ENCODE data around the gene SERPINA1. TPM values are rescaled to one million over a fixed set of nuclear protein-coding genes. Genes with fewer than 3 reads are reported as not detected.
"Not testable (repeated sequence)": the region's sequence is repeated elsewhere in the genome, so short reads cannot be mapped to it uniquely, and the experiment has no call there.

SERPINA1 gene
- total RNA-seq, 6 experiments from 2014 or later, result 0.07 to 0.40 (median 0.17) TPM; not detected in 3

DNA sequence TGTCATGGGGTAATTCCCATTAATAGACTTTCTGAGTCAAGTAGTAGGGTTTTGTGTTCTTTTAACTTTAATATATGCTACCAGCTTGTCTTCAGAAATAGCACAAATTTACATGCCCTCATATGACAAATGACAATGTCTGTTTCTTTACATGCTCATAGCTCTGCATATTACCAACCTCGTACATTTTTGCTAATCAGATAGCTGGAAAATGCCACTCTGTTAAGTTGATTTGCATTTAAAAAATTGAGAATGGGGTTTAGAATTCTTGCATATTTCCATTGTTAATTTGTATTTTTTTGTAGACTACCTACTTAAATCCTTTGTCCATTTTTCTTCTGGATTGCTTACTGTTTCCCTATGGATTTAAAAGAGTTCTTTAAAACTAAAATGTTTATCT lies 31.2 kb downstream of the SERPINA1 start:
- H3K9me3 Mint-ChIP-seq, result peaks cover 4% of the 10 kb centered on the region; the same call in 1 of the 2 replicates
- H3K36me3 Mint-ChIP-seq (ENCODE audit: low read depth), result no peaks in the 10 kb centered on the region
- TF ChIP-seq, protein P1, sequence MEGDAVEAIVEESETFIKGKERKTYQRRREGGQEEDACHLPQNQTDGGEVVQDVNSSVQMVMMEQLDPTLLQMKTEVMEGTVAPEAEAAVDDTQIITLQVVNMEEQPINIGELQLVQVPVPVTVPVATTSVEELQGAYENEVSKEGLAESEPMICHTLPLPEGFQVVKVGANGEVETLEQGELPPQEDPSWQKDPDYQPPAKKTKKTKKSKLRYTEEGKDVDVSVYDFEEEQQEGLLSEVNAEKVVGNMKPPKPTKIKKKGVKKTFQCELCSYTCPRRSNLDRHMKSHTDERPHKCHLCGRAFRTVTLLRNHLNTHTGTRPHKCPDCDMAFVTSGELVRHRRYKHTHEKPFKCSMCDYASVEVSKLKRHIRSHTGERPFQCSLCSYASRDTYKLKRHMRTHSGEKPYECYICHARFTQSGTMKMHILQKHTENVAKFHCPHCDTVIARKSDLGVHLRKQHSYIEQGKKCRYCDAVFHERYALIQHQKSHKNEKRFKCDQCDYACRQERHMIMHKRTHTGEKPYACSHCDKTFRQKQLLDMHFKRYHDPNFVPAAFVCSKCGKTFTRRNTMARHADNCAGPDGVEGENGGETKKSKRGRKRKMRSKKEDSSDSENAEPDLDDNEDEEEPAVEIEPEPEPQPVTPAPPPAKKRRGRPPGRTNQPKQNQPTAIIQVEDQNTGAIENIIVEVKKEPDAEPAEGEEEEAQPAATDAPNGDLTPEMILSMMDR (IDR thresholded peaks at IDR 0.05), result no peak
- peaks cover 3% of the 10 kb centered on the region for H3K27me3 Mint-ChIP-seq (ENCODE audit: insufficient read depth)
- no peak overlapping the region for H3K4me3 Mint-ChIP-seq
- no peaks in the 10 kb centered on the region for H3K4me1 Mint-ChIP-seq (ENCODE audit: low read depth)
- H3K27ac Mint-ChIP-seq, result no peak overlapping the region
- no peak for DNase-seq

DNA sequence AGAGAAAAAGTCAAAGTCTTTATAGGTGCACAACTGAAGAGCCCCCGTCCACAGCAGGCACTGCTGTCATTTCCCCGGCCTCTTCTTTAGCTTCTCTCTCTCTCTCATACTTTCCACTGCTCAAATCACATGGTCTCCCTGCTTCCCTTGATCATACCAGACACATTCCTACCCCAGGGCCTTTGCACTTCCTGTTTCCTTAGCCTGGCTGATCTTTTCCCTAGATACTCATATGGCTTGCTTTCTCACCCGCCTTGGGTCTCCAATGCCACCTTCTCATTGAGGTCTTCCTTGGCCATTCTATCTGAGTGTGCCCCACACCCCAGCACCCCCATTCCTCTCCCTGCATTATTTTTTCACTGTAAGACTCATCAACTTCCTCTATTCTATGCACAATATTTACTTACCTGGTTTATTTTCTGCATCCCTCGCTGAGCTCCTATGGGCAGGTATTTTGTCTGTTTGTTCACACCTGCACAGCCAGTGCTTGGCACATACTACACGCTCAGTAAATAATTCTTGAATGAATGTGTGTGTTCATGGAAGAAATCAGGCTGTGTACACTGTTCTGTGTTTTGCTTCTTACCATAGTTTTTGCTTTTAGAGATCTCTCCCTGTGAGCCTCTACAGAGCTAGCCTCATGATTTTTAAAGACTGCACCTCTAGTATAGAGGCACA lies 31.9 kb downstream of the SERPINA1 start:
- TF ChIP-seq, protein P1 (IDR thresholded peaks at IDR 0.05), result no peak
- DNase-seq, result no peak
- Mint-ChIP-seq H3K36me3 (ENCODE audit: low read depth) (no peaks in the 10 kb centered on the region), H3K27ac (no peak overlapping the region), H3K4me1 (ENCODE audit: low read depth) (no peaks in the 10 kb centered on the region), H3K4me3 (no peak overlapping the region), H3K9me3 (peaks cover 4% of the 10 kb centered on the region; the same call in 1 of the 2 replicates), H3K27me3 (ENCODE audit: insufficient read depth) (peaks cover 3% of the 10 kb centered on the region)

DNA sequence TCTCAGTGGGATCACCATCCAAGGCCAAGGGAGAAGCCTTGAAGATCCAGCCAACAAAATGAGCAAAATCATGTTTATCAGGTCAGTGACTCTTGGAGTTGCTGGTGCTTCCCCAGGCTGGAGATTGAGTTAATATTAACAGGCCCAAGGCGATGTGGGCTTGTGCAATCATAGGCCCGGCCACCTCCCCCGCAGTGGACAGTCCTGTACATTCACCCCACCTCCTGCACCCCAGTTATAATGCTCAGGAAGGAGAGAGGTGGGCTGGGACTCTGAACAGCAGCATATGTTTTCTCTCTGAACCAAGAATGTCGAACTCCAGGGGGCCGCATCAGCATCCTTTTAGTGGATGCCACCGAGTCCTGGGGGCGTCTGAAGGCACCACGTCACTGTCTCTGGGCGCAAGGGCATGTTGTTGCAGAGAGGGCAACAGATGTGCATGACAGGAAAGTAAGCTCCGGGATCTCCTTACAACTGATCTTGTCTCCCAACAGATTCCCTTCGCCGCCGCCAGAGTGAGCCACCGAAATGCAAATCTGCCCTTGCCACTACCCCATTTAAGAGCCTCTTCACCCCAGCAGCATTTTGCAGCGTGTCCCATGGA lies 33.1 kb downstream of the SERPINA1 start:
- TF ChIP-seq, protein P1 (IDR thresholded peaks at IDR 0.05), result peak; percentile 9; the same call in 1 of the 2 replicates
- no peak overlapping the region for H3K4me3 Mint-ChIP-seq
- H3K36me3 Mint-ChIP-seq (ENCODE audit: low read depth), result no peaks in the 10 kb centered on the region
- peaks cover 4% of the 10 kb centered on the region for H3K9me3 Mint-ChIP-seq
- H3K27ac Mint-ChIP-seq, result no peak overlapping the region
- no peak for DNase-seq
- no peaks in the 10 kb centered on the region for H3K4me1 Mint-ChIP-seq (ENCODE audit: low read depth)
- H3K27me3 Mint-ChIP-seq (ENCODE audit: insufficient read depth), result peaks cover 2% of the 10 kb centered on the region

DNA sequence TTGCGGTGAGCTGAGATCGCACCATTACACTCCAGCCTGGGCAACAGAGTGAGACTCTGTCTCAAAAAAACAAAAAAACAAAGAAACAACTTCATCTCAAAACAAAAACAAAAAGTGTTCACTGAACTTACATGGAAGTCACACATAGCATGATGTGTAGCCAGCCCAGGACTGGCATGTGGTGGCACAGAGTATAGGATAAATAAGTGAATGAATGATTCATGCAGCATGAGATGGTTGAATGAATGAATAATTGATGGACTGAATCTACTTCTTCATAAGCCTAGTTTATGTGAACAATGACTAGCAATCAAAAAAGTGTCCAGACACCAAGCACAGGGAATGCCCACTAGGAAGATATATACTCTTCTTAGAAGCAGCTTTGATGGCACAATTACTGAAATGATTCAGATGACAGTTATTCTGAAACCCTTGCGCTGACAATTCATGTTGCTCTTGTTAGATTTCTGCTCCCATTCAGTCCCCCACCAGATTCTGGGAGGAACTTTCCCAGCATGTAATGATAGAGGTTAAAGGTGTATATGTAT lies 33.7 kb downstream of the SERPINA1 start:
- Mint-ChIP-seq H3K9me3 (peaks cover 4% of the 10 kb centered on the region), H3K27ac (no peak overlapping the region), H3K36me3 (ENCODE audit: low read depth) (no peaks in the 10 kb centered on the region), H3K4me1 (ENCODE audit: low read depth) (no peaks in the 10 kb centered on the region), H3K27me3 (ENCODE audit: insufficient read depth) (peaks cover 2% of the 10 kb centered on the region), H3K4me3 (no peak overlapping the region)
- DNase-seq, result no peak
- TF ChIP-seq, protein P1 (IDR thresholded peaks at IDR 0.05), result no peak

DNA sequence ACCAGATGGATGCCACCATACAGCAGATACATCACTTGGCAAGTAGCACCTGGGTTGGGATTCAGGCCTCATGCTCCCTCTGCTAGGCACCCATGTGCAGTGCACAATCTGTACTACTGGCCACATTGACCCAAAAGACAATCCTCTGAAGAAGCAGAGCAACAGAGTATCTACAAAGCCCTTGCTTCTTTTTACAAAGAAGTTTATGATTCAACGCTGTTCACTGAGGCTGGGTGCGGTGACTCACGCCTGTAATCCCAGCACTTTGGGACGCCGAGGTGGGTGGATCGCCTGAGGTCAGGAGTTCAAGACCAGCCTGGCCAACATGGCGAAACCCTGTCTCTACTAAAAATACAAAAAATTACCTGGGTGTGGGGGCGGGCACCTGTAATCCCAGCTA lies 34.2 kb downstream of the SERPINA1 start:
- H3K4me3 Mint-ChIP-seq; H3K27ac Mint-ChIP-seq; H3K36me3 Mint-ChIP-seq (ENCODE audit: low read depth); H3K27me3 Mint-ChIP-seq (ENCODE audit: insufficient read depth); DNase-seq; H3K4me1 Mint-ChIP-seq (ENCODE audit: low read depth); H3K9me3 Mint-ChIP-seq: not testable (repeated sequence)

DNA sequence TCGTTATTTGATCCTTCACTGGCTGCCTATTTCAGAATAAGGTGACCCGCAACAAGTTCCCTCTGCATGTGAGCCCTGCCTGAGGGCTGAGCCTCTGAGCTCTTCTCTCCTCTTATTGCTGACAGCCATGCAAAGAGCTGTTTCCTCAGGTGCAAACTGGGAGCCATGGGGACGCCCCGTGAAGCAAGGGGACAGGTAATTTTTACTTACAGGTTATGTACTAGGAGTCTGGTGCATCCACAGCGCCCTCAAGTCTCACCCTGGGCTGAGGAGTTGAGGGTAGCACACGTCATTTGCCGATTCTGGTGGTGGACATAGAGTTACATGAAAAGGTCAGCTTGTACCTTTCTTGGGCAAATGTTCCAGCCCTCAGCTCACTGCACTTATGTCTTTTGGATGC lies 39.1 kb downstream of the SERPINA1 start:
- H3K9me3 Mint-ChIP-seq, result peaks cover 4% of the 10 kb centered on the region
- no peak overlapping the region for H3K27ac Mint-ChIP-seq
- peaks cover 10% of the 10 kb centered on the region for H3K4me1 Mint-ChIP-seq (ENCODE audit: low read depth)
- no peak for DNase-seq
- H3K4me3 Mint-ChIP-seq, result no peak overlapping the region
- H3K27me3 Mint-ChIP-seq (ENCODE audit: insufficient read depth), result peaks cover 2% of the 10 kb centered on the region; the same call in 1 of the 2 replicates
- no peaks in the 10 kb centered on the region for H3K36me3 Mint-ChIP-seq (ENCODE audit: low read depth)
- TF ChIP-seq, protein P1 (IDR thresholded peaks at IDR 0.05), result no peak
